Right kidney (tissue), 1 donor: Measurements from ENCODE around the gene HYLS1.

Experiments used
- DNase-seq: peaks from one replicate; pipeline ENCODE4 v3.0.0-alpha.2; 2016

The HYLS1 gene

GRCh38 chr11:125933030-125933813 is 45.8 kb downstream of the HYLS1 start:
- DNase-seq: no peak

DNA sequence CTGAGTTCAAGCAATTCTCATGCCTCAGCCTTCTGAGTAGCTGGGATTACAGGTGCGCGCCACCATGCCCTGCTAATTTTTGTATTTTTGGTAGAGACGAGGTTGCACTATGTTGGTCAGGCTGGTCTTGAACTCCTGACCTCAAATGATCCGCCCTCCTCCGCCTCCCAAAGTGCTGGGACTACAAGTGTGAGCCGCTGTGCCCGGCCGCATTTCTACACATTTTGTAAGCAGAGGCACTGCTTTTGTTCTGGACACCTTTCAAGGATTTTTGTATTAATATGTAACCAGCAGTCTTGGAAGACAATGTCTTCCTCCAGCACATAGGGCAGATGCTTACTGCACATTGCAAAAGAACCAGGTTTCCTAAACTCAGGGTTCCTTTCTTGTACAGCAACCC is 47.0 kb downstream of the HYLS1 start:
- no peak for DNase-seq

DNA sequence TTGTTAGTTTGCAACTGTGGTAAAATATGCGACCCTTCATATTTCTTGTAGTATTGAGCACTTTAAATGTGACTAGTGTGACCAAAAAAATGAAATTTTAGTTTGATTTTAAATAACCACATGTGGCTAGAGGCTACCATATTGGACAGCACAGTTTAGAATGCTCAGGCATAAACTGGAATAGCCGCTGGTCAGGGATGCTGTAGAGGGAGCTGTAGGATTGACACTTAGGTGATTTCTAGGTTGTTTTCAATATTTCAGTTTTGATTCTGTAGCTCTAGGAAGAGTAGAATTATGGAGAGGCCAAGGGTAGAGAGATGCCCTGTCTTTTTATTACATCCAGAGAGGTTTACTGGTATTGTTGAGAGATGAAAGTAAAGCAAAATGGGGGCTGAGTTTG is 47.6 kb downstream of the HYLS1 start:
- no peak for DNase-seq

DNA sequence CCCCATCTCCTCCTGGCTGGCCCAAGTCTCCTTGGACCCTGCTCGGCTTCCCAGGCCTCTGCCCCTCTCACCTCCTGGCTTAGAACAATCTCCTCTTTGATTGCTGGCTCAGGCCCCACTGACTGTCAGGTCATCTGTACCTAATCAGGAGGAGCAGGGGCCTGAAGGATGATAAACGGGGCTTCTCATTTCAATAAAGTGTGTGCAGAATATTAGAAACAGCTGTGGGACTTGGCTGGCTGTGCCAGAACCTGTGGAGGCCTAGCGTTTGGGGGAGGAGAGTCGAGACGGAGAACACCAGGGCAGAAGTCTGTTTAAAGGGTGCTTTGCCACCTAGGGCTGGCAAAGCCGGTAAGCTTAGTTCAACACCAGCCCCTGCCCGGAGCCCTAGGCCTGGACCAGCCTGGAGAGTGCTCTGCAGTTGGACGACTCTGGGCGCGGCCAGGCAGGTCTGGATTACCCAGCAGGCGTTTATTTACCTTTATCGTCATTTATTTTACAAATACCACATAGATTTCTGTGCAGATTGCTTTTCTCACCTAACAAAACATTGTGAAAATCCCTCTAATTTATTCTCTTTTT is 48.2 kb downstream of the HYLS1 start:
- DNase-seq: no peak

- DNase-seq: no peak
Observed at GRCh38 chr11:125938418-125938817, 51.0 kb downstream of the HYLS1 start.

- DNase-seq: no peak
Observed at GRCh38 chr11:125939081-125939521, 51.6 kb downstream of the HYLS1 start.

GRCh38 chr11:125940145-125940544 is 52.7 kb downstream of the HYLS1 start:
- no peak for DNase-seq

DNA sequence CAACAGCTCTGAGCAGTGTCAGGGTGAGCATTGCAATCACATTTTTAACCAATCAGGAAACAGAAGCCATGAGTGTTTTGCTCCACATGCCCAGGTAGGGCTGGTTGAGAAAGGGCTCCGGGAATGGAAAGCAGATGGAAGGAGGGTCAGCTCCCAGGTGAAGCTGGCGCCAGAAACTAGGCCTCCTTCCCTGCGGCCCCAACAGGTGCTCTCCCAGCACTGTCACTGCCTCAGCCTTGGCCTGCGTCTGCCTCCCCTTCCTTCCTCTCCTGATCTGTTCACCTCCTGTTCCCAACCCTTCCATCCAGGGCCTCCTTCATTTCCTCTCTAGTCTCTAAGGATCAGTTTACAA is 53.8 kb downstream of the HYLS1 start:
- DNase-seq: no peak

DNA sequence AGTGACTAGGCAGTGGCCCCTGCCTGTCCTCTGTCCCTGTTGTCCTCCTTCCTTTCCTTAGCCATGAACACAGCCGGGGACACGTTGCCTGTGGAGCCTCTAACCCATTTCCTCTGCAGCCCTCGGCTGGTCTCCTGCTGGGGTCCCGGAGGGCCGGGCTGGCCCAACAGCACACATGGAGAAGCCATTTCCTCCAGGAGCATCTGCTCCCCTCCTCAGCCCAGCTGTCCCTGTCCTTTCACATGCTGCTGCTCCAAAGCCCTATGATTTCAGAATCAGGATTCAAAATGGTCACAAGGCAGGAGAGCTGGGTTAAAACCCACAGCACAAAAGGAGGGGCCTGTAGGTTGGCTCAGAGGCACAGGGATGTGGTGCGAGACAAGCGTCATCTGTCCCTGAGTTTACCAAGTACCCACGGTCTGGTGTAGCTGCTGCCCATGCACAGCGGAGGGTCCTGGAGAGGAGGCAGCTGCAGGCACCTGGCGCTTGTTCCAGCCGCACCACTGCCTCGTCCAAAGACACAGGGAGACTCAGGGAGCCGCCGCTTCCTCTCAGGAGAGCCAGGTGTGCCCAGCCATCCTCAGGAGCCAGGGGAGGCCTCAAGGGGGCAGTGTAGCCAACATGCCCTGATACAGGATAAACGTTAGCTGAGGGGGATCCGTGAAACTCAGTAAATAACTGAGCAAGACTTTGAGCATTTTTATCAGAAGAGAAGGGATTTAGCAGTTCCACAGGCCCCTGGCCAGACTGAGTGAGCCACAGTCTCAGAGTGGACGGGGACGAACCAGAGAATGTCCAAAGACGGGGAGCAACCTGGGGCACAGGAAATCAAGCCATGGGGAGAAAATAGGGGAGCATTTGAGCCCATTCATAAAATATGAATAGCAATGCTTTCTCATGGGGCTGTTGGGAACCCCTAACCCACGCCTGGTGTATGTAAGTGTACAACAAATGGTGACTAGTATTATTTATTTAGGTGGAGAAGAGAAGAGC is 54.4 kb downstream of the HYLS1 start:
- peak; percentile 48 for DNase-seq

GRCh38 chr11:125942771-125943428 is 55.4 kb downstream of the HYLS1 start:
- no peak for DNase-seq

DNA sequence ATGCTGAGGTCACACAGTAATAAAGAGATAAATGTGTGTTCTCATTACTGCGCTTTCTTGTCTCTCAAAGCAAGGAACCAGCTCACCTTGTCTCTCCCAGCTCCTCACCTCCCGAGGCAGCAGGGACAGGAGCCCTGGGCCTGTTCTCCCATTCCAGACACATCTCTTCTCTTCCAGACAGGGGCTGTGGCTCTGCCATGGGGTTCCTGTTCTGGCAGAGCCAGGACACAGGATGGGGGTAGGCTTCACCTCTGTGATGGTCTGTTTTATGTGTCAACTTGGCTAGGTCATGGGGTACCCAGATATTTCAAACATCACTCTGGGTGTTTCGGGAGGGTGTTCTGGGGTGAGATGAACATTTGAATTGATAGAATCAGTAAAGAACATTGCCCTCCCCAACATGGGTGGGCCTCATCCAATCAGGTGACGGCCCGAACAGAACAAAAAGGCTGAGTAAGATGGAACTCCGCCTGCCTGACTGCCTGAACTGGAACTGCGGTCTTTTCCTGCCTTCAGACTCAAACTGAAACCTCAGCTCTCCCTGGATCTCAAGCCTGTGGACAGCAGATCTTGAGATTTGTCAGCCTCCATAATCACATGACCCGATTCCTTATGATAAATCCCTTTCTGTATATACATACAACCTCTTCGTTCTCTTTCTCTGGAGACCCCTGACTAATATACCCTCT is 56.3 kb downstream of the HYLS1 start:
- no peak for DNase-seq

DNA sequence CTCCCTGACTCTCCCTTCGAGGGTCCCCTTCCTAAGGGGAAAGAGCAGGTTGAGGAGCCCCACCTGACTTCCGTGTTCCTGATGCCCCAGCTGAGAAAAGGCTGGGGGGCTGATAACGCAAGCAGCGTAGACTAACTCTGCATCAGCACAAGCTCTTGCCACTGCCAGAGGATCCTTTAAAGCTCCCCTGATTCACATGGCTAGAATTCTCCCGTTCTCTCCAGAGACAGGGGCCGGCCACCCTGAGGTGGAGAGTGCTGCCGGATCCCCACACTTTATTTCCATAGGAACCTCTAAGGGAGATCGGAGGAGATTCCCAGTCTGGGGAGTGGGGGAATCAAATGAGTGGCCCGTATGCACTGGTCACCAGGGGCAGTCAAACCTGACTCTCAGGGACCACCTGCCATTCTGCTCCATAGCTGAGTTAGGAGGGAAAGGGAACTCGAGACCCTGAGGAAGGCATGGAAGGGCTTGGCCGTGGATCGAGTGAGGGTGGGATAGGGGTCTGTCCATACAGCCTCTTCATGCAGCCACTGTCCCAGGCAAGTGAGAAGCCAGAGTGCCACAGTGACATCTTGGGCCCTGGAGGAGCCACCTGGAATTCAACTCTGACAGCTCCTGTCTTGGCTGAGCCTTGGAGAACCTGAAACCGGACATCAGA is 57.0 kb downstream of the HYLS1 start:
- DNase-seq: no peak

DNA sequence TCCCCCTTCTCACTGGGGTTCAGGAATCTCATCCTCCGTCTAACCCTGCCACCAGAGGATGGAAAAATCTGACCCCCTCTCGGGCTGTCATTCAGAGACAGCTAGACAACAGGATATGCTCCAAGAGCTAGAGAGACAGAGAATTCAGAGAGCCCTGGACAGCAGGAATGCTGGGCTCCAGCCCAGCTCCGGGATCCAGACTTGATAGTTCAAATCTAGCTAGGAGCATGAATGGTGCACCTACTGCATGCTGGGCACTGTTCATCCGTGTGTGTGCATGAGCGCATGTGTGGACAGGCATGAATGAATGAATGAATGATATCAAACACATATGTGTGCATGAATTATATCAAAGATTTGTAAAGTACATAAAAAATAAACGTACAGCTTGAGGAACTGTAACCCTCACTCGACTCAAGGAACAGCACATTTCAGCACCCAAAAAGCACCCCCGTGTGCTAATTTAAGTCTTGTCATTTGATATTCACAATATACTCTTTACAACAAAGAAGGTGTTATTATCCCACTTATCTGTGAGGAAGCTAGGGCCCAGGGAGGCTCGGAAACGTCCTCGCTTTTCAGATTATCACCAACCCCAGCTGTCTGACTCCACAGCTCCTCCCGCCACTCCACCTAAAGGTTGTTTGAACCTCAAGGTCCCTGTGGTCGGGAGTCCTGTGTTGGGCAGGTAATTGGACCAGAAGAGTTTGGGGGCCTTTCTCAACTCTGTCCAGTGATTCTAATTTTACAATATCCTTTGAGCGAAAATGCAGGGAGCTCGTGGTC is 57.7 kb downstream of the HYLS1 start:
- DNase-seq: no peak

- no peak for DNase-seq
Observed at GRCh38 chr11:125945797-125946520, 58.5 kb downstream of the HYLS1 start, which contains the start of gene VSIG10L2. TSS of gene VSIG10L2 (plus strand) at chr11:125946044. CDS start at chr11:125946056, 12 bp downstream.

DNA sequence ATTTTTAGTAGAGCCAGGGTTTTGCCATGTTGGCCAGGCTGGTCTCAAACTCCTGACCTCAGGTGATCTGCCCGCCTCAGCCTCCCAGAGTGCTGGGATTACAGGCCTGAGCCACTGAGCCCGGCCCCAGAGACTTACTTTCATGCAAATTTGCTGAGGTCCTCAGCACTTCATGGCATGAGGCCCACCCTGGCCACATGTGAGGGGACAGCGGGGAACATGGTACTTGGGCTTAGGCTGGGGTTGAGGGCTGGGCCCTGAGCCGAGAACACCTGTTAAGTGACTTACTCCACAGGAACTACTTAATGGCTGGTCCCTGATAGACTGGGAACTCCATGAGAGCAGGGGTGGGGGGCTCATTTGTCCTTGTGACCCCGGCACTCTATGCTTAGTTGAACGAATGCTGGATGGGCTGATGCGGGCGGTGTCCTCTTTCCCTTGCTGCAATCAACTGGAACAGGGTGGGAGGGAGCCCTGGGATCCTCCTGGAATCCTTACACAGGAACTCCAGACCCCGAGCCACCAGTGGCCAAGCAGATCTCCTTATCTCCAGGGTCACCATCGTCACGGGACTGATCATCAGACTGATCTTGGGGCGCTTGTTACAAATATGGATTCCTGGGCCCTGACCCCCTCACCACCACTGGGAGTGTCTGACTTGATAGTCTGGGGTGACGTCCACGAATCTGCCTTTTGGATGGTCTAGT is 59.4 kb downstream of the HYLS1 start:
- DNase-seq: no peak

GRCh38 chr11:125947419-125948277 is 60.2 kb downstream of the HYLS1 start:
- DNase-seq: no peak

- no peak for DNase-seq
Observed at GRCh38 chr11:125948278-125949051, 61.0 kb downstream of the HYLS1 start.
